ENCODE results near the gene RFXAP.

DNA sequence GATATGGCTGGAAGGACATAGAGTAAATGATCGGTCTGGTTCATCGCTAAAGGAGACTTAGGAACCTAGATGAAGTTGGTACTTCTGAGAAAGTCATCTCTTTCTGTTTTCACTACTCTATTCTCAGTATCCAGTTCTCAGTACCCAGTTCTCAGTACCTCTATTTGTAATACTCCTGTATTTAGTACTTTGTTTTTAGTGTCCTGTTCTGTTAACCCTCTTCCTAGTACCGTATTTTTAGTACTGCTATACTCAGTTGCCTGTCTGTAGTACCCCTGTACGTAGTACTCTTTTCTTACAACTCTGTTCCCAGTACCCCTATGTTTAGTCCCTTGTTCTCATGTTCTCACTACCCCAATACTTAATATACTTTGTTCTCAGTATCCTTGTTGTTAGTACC, 1.2 kb downstream of the RFXAP start:
- TF ChIP-seq FOXP2 (optimal IDR thresholded peaks at IDR 0.05; ENCODE audit: control extremely low read depth, extremely low read length, insufficient read depth) (no peak), EZH2 (IDR thresholded peaks at IDR 0.05) (no peak)
